GM18508 (cell line): Measurements from ENCODE around the gene DNAJC1.

Experiments used
- ATAC-seq: cut with Tn5 transposase; IDR thresholded peaks from one replicate; pipeline ENCODE4 v1.9.1; 2021; ENCODE audit warnings: moderate number of reproducible peaks; ENCODE audit not compliant: insufficient read depth, unreplicated experiment

DNAJC1 gene

GRCh38 chr10:21964983-21965665, 38.4 kb downstream of the DNAJC1 start:
- ATAC-seq = no peak

DNA sequence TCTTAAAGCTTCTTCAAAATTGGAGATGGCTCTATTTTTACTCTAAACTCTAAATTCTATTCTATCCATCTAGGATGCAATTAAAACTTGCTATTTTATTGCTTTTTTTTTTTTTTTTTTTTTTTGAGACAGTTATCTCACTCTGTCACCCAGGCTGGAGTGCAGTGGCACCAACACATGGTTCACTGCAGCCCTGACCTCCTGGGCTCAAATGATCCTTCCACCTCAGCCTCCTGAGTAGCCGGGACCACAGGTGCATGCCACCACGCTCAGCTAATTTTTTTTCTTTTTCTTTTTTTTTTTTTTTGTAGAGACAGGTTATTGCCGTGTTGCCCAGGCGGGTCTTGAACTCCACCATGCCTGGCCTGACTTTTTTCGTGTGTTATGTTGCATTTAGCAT, 41.2 kb downstream of the DNAJC1 start:
- no peak for ATAC-seq

- no peak for ATAC-seq
These were observed 41.7 kb downstream of the DNAJC1 start for GRCh38 chr10:21961847-21962246.

GRCh38 chr10:21959998-21960397, 43.5 kb downstream of the DNAJC1 start:
- no peak for ATAC-seq

DNA sequence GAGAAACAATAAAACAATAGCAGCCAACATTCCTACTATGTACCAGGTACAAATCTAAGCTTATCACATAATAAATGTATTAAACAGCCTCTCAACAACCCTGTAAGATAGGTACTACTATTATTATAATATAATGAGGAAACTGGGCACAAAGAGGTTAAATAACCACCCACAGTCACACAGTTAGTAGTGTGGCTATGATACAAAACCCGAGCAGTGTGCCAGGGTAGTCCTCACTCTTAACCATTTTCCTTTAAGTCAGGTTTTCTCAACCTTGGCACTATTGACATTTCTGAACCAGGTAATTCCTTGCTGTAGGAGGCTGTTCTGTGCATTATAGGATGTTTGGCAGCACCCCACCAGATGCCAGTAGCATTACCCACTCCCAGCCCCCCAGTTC, 48.8 kb downstream of the DNAJC1 start:
- ATAC-seq = no peak

DNA sequence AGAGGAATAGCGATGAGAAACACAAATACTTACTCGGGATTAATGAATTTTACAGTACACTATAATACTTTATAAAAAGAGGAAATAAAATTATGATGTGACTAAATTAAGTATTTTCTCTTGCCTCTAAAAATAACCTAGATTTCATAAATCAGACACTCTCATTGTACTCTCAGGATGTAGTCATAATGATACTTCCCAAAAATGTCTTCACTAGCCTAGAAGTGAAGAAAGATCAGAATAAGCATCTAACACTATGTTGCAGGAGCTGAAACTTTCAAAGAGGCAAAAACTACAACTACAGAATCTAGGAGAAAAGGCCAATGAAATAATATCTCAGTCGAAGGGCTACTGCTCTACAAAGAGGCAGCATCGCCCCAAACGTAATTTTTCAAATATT, 49.4 kb downstream of the DNAJC1 start:
- ATAC-seq = no peak

- no peak for ATAC-seq
These were observed 49.9 kb downstream of the DNAJC1 start for GRCh38 chr10:21953585-21954057.

- ATAC-seq = no peak
These were observed 53.0 kb downstream of the DNAJC1 start for GRCh38 chr10:21950566-21950965.

GRCh38 chr10:21946946-21947345, 56.6 kb downstream of the DNAJC1 start:
- ATAC-seq = no peak

DNA sequence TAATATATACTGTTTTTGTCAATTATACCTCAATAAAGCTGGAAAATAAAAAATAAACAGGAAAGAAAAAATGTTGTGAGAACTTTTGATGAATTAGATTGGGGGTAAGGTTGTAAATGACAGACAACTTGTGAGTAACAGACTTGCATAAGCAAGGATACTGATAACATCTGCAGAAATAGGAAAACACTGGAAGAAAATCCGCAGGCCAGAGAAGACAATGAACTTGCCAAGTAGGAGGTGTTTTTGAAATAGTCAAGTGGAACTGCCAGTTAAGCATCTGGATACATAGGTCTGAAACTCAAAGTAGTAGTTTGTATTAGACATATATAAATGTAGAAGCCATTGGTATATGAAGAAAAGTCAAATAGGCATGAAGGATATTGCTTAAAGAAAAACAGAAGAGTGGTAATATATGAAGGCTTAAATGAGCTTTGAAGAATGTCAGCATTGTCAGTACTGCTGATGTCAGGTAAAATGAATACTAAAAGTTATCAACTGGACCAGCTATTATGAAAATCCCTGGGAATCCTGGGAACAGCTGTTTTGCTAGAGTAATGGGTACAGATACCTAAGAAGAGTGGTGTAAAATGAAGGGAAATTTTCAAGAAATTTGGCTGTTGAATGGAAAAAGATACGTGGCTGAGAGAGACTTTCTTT, 58.7 kb downstream of the DNAJC1 start:
- ATAC-seq = no peak

DNA sequence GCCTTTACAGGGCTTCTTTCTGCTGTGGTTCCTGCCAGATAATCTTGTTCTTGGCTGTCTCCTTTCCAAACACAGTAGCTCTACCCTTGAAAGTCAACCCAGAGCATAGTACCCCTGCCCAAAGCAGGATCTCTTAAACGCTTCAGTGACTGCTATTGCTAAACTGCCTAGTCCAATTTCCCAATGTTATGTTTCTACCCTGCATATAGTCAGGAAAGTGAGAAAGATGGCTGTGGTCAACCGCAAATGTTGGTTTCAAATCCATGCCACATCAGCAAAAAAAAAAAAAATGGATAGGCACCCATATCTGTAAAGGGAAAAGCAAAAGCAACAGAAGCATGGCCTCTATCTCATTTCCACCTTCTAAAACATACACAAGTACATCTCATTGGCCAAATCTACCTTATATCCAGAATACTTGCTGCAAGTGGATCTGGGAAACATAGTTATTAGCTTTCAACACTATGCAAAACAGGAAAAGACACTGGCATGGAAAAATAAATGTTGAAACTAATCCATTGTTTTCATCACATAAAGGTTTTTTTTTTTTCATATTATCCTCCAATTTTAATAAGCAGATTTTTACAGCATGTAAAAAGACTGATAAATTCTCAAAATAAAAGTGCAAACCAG, 59.8 kb downstream of the DNAJC1 start:
- no peak for ATAC-seq

GRCh38 chr10:21935439-21936023, 68.0 kb downstream of the DNAJC1 start:
- no peak for ATAC-seq

GRCh38 chr10:21934307-21934706, 69.2 kb downstream of the DNAJC1 start:
- ATAC-seq = no peak

GRCh38 chr10:21929070-21929469, 74.5 kb downstream of the DNAJC1 start:
- no peak for ATAC-seq

DNA sequence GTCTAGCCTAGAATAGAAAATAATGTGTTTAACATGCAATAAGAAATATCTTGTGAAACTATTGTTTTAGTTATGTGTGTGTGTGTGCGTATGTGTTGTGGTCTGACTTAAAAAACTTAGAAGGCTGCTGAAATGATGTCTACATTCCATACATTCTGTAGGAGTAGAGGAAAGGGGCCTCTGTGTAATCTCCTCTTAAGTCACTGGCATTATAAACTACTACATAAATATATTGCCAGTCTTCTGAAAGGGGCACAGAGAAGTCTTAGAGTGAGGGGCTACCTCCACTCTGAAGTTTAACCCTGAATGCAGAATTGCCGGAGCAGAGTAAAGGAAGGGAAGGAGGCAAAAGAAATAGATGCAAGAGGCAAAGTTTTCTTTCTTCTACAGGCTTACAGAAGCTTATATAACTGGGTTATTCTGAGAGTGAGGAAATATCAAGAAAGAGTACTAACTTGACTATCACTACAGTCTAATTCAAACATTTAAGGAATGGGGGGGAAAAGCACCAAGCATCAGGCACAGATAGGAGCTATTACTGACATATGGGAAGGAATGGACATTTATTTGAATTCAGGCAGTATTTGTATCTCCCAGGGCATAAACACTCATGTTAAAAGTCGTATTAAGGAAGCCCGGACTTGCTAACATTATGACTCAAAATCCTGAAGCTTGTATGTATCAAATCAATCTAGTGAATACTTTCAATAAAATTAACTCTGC, 75.7 kb downstream of the DNAJC1 start:
- no peak for ATAC-seq

DNA sequence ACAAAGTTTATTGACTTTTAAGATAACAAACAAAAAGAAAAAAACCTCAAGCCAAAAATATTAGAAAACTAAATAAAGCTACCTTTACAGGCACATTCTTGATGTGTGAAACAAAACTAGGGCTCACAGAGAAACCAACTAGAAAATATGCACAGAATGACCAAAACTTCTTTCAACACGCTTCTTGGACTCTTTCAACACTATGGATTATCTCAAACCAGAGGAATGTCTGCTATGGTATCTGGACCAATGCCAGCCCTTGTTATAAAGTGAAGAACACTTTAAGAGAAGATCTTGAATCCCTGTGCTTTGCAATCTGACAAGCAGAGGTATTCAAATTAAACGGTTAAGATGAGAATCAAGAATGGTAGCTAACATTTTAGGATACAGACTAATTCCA, 76.6 kb downstream of the DNAJC1 start:
- ATAC-seq = no peak

DNA sequence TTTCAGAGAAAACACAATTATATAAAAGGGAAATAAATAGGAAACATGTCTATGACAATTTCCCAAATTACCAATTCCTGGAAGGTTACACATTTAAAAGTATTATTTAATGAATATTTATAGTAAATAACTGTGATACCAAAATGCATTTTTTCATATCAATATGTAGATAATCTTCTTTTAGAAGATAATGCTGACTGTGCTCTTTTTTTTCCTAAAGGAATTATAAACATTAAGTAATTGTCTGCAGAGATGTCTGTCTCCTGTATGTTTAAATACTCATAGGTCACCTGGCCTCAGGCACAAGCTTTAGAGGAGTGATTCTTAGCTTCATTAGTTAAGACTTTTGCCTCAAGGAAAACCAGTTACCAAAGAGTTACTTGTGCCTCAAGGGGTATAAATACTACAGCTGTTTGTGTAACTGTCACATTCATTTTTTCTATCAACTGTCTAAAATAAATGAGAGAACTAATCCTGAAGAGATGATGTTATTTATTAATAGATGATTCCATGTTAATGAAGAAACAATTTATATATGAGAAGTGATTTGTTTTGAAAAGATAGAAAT, 77.1 kb downstream of the DNAJC1 start:
- ATAC-seq = no peak

- ATAC-seq = no peak
These were observed 77.7 kb downstream of the DNAJC1 start for GRCh38 chr10:21925851-21926250.

DNA sequence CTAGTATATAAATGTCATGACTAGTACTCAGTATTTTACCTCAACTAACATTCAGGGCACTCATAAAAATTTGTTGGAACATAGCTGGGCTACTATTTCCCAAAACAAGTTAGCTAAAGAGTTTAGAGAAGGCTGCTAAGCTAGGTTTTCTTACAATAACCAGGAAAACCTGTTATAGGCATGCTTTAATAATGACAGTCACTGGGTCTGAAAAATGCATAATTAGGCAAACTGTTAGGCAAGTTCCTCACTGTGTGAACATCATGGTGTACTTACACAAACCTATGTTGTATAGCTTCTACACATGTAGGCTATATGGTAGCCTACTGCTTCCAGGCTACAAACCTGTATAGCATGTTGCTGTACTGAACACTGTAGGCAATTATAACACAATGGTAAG, 79.0 kb downstream of the DNAJC1 start:
- no peak for ATAC-seq

DNA sequence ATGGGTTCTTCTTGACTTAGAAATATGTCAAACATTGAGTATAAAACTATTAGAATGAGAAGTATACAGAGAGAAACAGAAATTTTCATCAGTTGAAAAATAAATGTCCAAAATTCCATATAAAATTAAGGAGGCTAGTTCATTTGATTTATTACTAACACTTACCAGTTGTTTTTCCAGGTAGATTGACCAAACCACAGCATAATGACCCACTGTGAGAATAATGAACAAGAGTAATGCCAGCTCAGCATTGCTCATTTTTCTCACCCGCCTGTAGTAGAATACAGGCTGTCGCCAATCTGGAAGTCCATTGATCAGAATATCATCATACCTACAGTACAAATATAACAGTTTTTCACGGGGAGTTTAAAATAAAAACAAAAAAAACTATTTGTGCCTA, 82.9 kb downstream of the DNAJC1 start:
- no peak for ATAC-seq
